Measurements from ENCODE around the gene PEF1.

DNA sequence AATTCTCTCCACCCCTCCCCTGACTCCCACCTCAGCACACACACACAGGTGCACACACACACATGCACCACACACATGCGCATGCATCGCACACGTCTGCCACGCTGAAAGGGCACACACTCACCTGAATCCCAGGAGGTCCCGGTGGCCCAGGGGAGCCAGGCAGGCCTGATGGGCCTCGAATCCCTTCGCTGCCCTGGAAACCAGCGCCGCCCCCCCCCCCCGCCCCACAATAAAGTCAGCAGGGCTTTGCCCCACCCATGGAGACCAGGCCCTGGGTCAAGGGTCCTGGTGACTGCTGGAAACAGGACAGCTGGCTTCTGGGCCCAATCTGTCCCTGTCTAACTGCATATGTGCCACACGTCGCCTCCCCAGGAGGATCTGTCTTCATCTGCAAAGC, 17.8 kb upstream of the PEF1 start:
- TF ChIP-seq, protein P1, sequence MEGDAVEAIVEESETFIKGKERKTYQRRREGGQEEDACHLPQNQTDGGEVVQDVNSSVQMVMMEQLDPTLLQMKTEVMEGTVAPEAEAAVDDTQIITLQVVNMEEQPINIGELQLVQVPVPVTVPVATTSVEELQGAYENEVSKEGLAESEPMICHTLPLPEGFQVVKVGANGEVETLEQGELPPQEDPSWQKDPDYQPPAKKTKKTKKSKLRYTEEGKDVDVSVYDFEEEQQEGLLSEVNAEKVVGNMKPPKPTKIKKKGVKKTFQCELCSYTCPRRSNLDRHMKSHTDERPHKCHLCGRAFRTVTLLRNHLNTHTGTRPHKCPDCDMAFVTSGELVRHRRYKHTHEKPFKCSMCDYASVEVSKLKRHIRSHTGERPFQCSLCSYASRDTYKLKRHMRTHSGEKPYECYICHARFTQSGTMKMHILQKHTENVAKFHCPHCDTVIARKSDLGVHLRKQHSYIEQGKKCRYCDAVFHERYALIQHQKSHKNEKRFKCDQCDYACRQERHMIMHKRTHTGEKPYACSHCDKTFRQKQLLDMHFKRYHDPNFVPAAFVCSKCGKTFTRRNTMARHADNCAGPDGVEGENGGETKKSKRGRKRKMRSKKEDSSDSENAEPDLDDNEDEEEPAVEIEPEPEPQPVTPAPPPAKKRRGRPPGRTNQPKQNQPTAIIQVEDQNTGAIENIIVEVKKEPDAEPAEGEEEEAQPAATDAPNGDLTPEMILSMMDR (IDR thresholded peaks at IDR 0.05) = no peak
- TF ChIP-seq EZH2 (IDR thresholded peaks at IDR 0.05; ENCODE audit: borderline replicate concordance, insufficient read depth, low read depth, low read length, poor library complexity, severe bottlenecking) = no peak
